Activated CD8-positive, alpha-beta memory T cell treated with anti-CD3 and anti-CD28 coated beads, Interleukin-2, amount 50 U/mL, for 24 hours (primary cell): ENCODE measurements around the gene HSD17B3.
A peak's percentile ranks its signal among the peaks of the same experiment; 100 is the strongest.
"Not testable (repeated sequence)": the region's sequence is repeated elsewhere in the genome, so short reads cannot be mapped to it uniquely, and the experiment has no call there.

Source experiments
- DNase-seq: peaks from one replicate; pipeline ENCODE4 v3.0.0-alpha.2; 2020; ENCODE audit errors: extremely low read depth

The HSD17B3 gene

DNA sequence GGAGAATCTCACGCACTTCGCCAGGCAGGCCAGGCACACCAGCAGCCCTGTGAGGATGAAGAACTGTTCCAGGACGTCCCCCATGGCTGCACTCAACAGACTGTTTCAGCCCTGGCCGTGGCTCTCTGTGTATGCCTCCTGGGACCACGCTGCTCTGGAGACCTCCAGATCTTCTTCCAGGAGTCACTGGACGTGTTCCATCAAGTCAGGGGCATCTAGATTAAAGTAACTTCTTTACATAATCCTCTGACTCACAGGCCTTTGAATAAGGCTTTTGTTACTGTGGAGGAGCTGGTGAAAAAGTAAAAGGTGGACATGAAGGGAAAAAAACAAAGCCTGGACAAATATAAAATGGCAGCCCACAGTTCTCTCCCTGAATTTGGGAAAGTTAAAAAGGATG, at the start of gene HSD17B3:
Gene HSD17B3, minus strand, starts transcription at position 156 of the 400 bp plus-strand sequence. Its CDS starts 72 bp downstream, at position 84.
- no peak for DNase-seq

DNA sequence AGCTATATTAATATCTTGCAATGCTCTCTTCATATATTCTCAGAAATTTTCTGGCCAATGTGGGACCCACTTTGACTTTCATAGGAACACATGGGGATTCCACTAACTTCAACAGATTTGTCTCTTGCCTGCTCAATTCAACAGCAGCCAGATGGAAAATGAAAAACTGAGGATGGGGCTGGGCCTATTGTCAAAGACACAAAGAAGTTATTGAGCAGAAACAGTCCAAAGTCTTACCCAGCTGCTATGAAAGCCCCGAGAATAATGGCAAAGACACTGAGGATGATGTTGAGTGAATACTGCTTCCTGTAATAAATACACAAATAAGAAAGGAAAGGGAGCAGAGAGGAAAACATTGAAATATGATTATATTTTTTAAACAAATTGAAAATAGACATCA, 48.9 kb upstream of the HSD17B3 start:
- DNase-seq = no peak

DNA sequence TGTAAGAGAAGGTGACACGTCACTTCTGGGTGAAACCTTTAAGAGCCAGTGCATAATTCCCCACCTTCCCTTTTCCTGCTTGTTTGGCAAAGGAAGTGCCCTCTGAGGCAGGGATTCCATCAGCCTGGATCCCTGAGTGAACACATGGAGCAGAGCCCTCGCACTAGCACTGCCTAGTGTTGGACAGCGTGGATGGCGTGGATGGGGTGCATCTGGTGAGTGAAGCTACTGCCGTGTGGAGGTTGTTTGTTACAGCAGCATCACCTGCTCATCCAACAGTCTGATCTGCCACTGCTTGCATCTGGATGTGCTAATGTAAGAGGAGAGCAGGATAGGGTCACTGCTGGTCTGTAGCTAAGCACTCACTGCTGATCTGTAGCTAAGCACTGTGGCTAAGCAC, 46.3 kb upstream of the HSD17B3 start:
- DNase-seq = no peak

DNA sequence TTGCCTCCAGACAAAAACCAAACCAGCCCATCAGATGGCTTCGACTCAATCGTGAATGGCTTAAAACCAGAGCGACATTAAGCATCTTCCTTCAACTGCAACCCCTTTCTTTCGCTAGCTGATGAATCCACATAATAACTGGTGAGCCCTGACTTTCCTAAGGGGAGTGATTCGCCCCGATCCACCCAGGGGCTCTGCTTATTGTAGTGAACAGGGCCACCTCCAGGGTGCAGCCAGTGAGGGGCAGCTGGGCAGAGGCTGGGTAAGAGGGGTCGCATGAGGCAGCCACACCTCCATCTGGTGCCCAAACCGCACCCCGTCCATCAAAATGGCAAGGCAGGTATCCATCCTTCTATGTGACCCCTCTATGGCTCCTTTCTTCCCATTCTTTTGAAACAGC, 43.6 kb upstream of the HSD17B3 start:
- no peak for DNase-seq

DNA sequence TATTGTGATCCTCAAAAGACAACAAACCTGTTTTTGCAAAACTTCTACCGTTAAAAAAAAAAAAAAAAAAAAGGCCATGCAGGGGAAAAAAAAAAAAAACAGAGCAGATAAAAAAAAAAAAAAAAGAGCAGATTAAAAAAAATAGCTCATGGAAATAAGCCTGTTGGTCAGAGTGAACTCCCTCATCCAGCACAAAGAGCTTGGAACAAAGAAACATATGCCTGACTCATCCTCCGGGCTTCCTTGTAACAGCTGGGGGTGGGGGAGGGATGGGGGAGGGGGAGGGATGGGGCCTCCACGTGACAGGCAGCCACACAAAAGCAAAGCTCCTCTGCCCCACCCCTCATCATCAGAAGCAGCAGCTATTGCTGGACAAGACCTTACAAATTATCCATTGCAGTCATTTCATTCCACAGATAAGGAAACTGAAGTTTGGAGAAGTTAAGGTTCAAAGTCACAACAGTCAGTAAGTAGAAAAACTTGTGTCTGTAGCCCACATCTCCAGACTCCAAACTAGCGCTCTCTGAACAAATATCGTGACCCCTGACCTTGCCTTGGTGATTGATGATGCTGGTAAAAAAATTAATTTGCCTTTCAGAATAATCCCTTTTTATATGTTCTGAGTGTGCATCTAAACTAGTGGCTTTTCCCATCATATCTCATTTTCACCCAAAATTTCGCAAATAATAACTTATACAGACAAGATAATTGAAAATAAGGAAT, 42.6 kb upstream of the HSD17B3 start:
- DNase-seq = no peak

DNA sequence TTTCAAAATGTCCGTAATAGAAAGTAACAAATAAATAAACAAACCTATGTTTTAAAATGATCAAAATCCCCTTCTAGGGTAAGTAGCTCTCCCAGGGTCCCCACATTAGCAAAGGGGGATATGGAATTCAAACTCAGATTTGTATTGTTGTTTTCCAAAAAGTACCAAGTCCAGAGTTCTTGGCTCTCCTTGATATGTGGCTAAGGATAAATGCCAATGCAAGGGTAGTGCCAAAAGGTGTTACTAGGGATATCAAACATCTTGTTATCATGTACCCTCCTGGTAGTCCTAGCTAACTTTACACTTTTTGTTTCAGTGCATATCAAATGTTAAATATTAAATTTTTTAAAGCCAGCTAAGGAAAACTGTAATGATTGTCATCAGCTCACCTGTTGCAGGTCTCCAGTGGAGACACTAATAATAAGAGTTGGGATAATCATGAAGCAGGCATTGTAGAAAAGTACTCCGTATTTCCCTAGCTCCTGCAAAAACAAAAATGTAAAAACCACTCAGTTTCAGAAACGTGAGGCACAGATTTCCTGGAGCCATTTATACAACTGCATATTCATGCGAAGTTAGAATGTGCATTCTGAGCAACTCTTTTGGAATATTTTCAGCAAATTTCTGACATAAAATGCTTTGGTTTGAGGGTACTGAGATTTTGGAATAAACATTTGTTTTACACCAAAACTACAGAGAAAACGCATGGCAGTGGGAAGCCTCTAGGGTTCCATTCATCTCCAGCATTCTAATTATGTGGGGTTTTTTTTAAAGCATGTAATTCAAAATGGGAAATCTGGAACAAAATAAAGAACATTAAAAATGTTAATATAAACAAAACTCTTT, 41.8 kb upstream of the HSD17B3 start:
- DNase-seq = no peak

DNA sequence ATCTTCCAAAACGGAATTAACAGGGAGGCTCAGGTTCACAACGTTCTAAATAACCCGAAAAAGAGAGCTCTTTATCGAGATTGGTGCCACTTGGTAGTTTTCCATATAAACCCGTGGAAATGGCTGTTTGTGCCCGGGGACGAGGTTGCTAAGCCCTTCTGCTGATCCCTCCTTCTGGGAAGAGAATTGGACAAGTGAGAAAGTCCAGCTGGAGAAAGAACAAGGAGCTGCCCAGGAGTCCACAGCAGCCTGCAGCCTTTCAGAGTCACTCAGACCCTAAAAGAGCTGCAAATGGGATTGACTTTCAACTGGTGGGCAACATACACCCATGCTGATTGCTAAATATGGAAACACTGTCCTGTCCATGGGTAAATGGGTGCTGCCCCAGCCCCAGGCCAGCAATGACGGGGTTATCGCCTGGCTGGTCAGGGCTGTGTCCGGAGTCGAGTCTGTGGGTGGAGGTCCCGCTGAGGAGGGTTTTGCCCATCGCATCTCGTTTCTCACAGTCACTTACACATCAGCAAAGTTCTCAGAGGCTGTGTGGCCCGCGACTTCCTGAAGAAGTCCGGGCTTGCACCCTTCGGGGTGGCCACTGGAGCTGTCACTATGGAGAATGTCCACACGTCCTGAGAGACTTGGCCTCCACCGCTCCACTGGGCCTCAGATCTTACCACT, 40.7 kb upstream of the HSD17B3 start:
- DNase-seq = no peak

DNA sequence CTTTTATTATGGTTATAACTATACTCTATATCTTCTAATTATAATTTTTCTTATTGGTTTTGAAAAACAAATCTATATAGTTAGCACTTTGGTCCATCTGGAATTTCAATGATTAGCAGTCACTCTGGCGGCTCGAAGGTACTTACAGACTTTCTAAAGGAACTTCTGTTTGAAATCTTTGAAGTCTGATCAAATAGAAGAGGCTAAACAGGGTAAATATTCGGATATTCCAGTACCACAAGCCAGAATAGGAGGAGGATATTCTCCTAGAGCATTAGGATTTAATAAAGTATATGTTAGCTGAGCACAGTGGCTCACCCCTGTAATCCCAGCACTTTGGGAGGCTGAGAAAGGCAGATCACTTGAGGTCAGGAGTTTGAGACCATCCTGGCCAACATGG, 38.7 kb upstream of the HSD17B3 start:
- DNase-seq = no peak

DNA sequence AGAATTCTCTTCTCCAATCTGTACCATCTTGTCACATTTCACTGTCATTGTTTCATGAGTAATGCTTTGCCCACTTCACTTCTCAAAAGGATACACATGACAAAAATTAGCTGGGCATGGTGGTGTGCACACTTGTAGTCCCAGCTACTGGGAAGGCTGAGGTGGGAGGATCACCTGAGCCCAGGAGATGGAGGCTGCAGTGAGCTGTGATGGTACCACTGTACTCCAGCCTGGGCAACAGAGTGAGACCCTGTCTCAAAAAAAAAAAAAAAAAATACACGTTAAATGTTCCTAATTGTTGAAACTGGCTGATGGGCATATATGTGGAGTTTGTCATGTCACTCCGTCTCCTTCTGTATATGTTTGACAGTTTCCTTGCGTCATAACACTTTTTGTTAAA, 36.3 kb upstream of the HSD17B3 start:
- DNase-seq = no peak

DNA sequence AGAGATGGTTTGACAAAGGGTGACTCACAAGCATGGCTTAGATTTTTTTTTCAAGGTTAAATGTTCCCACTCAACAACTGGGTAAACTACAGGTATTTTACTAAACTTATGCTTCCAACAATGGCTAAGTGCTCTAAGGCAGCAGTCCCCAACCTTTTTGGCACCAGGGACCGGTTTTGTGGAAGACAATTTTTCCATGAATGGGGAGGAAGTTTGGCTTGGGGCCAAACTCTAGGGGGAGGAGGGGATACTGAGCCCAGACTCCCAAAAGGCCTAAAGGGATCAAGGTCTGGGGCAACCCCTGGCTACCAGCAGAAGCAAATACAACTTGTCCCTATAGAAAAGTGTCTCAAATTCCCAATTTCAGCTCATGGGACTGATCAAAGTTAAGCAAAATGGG, 32.0 kb upstream of the HSD17B3 start:
- DNase-seq = no peak

DNA sequence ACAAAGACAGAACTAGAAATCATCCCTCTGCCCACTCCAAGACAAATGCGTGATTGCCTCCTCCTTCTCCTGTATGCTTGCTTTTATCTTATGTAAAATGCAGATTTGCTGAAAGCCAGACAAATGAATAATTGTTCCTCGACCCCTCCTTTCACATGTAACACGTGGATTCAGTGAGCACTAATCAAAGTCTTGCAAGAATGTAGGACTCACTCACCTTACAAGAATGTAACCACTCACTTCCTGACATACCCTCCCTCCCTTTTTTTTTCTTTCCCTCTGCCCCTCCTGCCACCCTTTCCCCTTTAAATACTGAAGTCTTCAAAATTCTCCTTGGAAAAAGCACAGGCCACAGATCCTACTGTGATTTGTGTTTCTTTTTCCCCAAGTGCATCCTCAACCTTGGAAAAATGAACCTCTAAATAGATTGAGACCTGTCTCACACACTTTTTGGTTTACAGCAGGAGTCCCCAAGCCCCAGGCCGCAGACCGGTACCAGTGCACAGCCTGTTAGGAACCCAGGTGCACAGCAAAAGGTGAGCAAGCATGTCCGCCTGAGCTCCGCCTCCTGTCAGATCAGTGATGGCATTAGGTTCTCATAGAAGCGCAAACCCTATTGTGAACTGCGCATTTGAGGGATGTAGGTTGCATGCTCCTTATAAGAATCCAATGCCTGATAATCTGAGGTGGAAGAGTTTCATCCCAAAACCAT, 29.4 kb upstream of the HSD17B3 start:
- DNase-seq = no peak

DNA sequence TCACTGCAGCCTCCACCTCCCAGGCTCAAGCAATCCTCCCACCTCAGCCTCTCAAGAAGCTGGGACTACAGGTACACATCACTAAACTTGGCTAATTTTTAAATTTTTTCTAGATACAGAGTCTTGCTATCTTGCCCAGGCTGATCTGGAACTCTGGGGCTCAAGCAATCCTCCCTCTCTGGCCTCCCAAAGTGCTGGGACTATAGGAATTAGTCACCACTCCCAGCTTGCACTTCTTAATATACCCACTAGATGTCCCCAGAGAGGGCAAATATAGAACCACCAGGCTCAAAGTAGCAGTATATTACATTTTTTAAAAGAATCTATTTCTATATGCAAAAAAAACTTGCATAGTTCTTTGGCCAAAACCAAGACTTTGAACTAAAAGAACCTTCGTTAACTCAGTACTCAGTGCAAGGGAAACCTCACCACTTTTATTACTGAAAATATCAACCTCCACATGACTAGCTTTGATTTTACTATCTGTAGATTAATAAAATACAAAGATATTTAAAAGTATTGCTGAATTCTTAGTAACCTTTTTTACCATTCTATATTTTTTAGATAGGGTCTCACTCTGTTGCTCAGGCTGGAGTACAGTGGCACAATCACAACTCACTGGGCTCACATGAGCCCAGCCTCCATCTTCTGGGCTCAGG, 25.8 kb upstream of the HSD17B3 start:
- DNase-seq = peak; percentile 3

DNA sequence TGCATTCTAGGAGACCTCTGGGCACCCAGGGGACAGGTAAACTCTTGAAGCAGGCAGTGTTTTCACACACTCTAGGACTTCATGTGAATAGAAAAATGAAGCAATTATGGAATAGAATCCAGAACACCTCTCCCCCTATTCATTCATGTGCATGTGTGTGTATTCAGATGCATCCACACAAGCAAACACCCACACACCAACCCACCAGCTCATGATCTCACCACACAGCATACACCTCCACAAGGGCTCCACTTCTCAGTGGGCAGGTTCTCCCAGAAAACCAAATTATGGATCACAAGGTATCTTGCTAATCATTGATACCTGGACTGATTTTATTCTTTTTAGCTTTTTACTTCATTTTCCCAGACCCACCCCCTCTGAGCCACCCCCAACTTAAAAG, 21.2 kb upstream of the HSD17B3 start:
- DNase-seq = no peak

DNA sequence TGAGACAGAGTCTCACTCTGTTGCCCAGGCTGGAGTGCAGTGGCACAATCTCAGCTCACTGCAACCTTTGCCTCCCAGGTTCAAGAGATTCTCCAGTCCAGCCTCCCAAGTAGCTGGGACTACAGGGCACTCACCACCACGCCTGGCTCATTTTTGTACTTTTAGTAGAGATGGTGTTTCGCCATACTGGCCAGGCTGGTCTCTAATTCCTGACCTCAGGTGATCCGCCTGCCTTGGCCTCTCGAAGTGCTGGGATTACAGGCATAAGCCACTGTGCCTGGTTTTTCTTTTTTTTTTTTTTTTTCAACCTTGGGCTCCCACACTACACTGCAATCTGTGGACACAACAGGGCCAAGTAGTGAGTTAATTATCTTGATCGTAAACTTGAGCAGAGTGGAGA, 20.8 kb upstream of the HSD17B3 start:
- DNase-seq = not testable (repeated sequence)

DNA sequence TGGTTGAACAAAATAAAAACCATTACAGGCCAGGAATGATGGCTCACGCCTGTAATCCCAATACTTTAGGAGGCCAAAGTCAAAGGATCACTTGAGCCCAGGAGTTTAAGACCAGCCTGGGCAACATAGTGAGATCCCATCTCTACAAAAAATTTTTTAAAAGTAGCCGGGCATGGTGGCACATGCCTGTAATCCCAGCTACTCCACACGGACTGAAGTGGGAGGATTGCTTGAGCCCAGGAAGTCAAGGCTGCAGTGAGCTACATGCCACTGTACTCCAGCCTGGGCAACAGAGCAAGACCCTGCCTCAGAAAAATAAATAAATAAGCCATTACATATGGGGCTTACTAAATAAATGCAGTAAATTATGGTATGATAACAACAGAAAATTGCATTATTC, 20.2 kb upstream of the HSD17B3 start:
- not testable (repeated sequence) for DNase-seq

DNA sequence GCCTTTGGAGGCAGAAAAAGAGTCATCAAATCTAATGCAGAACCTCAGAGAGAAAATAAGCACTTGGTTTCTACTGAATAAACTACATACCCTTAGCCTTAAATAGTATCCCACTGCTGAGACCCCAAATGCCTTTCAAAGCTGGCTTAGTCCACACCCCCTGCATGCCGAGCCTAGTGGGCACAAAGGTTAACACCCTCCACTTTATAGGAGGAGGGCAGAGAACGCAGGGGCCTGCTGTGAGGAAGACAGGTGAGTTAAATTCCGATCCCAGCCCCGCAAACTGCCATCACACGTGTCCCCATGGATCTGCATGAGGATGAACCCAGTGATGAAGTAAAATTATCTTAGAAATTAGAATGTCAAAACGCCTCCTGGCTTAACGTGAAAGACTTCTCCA, 19.5 kb upstream of the HSD17B3 start:
- DNase-seq = no peak

DNA sequence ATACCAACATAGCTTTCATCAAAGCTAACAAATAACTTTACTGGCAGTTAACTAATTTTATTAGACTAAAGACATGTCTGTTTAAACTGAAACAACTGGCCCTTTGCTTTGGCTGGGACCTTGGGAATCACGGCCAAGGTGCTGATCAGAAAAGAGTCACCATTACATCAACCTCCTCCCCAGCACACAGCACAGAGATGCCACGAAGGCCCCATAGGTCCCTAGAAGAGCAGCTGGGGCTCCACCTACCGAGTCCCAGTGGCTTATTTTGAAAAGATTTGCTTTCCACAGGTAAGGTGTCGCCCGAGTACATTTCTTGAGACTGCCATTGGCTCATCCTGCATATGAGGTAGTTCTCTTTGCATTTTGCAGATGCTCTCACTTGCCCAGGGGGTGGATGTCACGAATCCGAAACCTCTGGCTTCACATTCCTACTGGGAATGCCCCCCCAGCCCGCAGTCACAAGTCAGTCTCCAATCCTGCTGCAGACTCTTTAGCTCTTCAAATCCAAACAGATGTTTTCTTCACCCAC, 18.8 kb upstream of the HSD17B3 start:
- no peak for DNase-seq

DNA sequence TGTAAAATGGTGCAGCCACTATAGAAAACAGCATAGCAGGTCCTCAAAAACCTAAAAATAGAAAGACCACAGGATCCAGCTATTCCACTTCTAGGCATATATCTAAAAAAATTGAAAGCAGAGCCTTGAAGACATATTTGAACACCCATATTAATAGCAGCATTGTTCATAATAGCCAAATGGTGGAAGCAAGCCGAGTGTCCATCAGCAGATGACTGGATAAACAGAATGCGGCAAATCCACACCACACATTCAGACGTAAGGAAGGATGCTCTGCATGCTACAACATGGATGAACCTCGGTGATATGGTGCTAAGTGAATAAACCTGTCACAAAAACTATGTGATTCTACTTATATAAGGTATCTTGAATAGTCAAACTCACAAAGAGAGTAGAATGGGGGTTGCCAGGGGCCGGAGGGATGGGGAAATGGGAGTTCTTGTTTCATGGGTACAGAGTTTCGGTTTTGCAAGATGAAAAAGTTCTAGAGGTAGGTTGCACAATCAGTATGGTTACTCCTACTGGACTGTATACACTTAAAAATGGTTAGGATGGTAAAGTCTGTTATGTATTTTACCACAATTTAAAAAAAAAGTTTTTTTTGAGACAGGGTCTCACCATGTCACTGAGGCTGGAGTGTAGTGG, 17.1 kb upstream of the HSD17B3 start:
- no peak for DNase-seq

DNA sequence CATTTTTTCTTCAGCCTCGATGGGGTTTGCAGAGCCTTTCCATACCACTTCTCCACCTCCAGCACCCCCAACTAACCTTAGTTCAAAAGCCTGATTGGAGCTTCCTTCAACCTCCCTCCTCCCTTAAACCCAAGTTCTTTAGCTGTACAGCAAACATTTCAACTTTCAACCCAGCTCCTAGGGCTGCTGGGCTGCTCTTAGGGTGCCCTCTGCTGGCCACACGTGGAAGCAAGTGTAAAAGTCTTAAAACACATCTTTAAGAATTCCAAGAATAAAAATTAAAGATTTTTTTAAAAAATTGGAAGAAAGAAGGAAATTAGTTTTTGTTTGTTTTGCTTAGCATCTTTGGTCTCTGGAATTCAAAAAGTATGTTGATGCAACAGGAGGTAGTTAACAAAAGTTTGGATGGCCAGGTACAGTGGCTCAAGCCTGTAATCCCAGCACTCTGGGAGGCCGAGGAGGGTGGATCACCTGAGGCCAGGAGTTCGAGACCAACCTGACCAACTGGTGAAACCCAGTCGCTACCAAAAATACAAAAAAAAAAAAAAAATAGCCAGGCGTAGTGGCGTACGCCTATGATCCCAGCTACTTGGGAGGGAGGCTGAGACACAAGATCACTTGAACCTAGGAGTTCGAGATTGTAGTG, 15.5 kb upstream of the HSD17B3 start:
- DNase-seq = no peak

DNA sequence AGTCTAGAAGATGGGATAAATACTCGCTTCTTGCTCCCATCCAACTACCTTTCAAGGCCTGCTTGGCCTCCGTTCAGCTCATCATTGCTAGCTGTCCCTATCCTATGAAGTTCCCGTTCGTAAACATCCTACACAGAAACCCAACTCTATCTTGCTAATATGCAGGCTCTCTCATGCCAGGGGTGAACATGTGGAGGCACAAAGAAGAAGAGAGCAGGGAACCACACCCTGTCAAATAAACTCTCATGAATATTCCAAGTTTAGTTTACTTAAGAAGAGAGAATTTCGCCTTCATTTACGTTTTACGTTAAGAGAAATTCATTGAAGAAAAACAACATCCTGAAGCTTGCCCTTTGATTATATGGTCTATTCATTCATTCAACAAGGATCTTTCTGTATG, 7.9 kb upstream of the HSD17B3 start:
- DNase-seq = no peak
